GM12878 (cell line): ENCODE measurements around the gene ROCK1. TPM values are rescaled to one million over a fixed set of nuclear protein-coding genes. Genes with fewer than 3 reads are reported as not detected.

Source experiments
- ATAC-seq: fragments of 200-7000 bp; cut with Tn5 transposase; 3 replicates; pipeline ENCODE4 v1.9.1; 2020; ENCODE audit warnings: mild to moderate bottlenecking, moderate library complexity
- BruUV-seq: library from RNA; stranded (reverse); fragments of 400-500 nt; replicated peaks from 2 replicates; lab custom pipeline; 2021; lab: Mats Ljungman, UMichigan
- CTCF ChIA-PET: fragments of 300-600 bp; sonication (Branson Sonifier 250); formaldehyde crosslinking; extraction: SDS; loops from one replicate; lab custom pipeline; 2021; ENCODE audit warnings: inconsistent platforms; lab: Yijun Ruan, JAX
- POLR2A ChIA-PET: fragments of 350-600 bp; formaldehyde crosslinking; extraction: SDS; loops from one replicate; lab custom pipeline; 2021; ENCODE audit warnings: inconsistent platforms; lab: Charles Lee
- RAD21 ChIA-PET: fragments of 300-600 bp; sonication (Branson Sonifier 250); formaldehyde crosslinking; loops from one replicate; lab custom pipeline; 2023; ENCODE audit warnings: antibody characterized with exemption; ENCODE audit not compliant: unreplicated experiment; lab: Charles Lee
- SMC1A ChIA-PET: fragments of 300-600 bp; sonication (Branson Sonifier 250); formaldehyde crosslinking; loops from one replicate; lab custom pipeline; 2023; ENCODE audit not compliant: unreplicated experiment, uncharacterized antibody; lab: Charles Lee
- DNase-seq: peaks from one replicate; pipeline ENCODE4 v3.0.0-alpha.2; 2011; ENCODE audit warnings: low read depth, low spot score
- FAIRE-seq: peaks from 3 replicates; lab custom pipeline; 2011; peaks lifted over from hg19 to GRCh38; lab: Jason Lieb, UNC
- H2AFZ ChIP-seq: 2 replicates; pipeline ENCODE4 v1.6.0; 2011; ENCODE audit warnings: low read depth, low read length, control low read depth; ENCODE audit not compliant: control insufficient read depth
- H3K27ac ChIP-seq: 2 replicates; pipeline ENCODE4 v1.5.1; 2011; ENCODE audit warnings: control low read depth; ENCODE audit not compliant: control insufficient read depth, insufficient read depth
- H3K27me3 ChIP-seq, 2 experiments: replicated peaks in 1 of 2; 2 replicates each; pipeline versions ENCODE4 v1.6.0 to v1.6.1; 2011; ENCODE audit warnings: low read length in 1 of 2; ENCODE audit not compliant: control insufficient read depth in 2 of 2, insufficient read depth in 2 of 2
- H3K36me3 ChIP-seq, 2 experiments: 2 replicates each; pipeline ENCODE4 v1.5.1; 2011; ENCODE audit warnings: low read length in 1 of 2; ENCODE audit not compliant: control insufficient read depth in 2 of 2, insufficient read depth in 2 of 2
- H3K4me1 ChIP-seq: 2 replicates; pipeline ENCODE4 v1.6.1; 2011; ENCODE audit warnings: mild to moderate bottlenecking, low read length, moderate library complexity, mixed read lengths; ENCODE audit not compliant: control insufficient read depth, insufficient read depth
- H3K4me2 ChIP-seq: 2 replicates; pipeline ENCODE4 v1.6.0; 2011; ENCODE audit warnings: control low read depth; ENCODE audit not compliant: control insufficient read depth, insufficient read depth
- H3K4me3 ChIP-seq: fragments of 200-600 bp; sonication (generic); 2 replicates; pipeline ENCODE4 v1.5.1; 2016
- H3K79me2 ChIP-seq: 2 replicates; pipeline ENCODE4 v1.6.0; 2011; ENCODE audit warnings: low read length; ENCODE audit not compliant: control insufficient read depth, insufficient read depth
- H3K9ac ChIP-seq: 2 replicates; pipeline ENCODE4 v1.8.0; 2011; ENCODE audit warnings: low read length, control low read depth, mixed read lengths; ENCODE audit not compliant: control insufficient read depth, insufficient read depth
- H3K9me3 ChIP-seq: replicated peaks from 3 replicates; pipeline ENCODE4 v1.5.1; 2011; ENCODE audit warnings: mild to moderate bottlenecking, low read length; ENCODE audit not compliant: control insufficient read depth, insufficient read depth
- H4K20me1 ChIP-seq: 2 replicates; pipeline ENCODE4 v1.6.0; 2011; ENCODE audit not compliant: control insufficient read depth, insufficient read depth
- BHLHE40 ChIP-seq, 2 experiments: fragments of 450-650 bp in 1 of 2; IDR thresholded peaks; 2 replicates each; pipeline ENCODE4 v1.6.1; 2011 to 2017; ENCODE audit warnings: low read depth in 2 of 2, borderline replicate concordance in 1 of 2, improper control_type of control experiment in 1 of 2, low read length in 1 of 2, mild to moderate bottlenecking in 1 of 2
- CBX5 ChIP-seq: sonication (generic); IDR thresholded peaks from 2 replicates; pipeline ENCODE4 v1.6.1; 2016; ENCODE audit warnings: low read depth, moderate library complexity, mild to moderate bottlenecking, inconsistent platforms
- CREM ChIP-seq: IDR thresholded peaks from 2 replicates; pipeline ENCODE4 v1.6.1; 2014; ENCODE audit warnings: antibody characterized with exemption, low read depth
- DPF2 ChIP-seq: fragments of 450-650 bp; IDR thresholded peaks from 2 replicates; pipeline ENCODE4 v1.6.1; 2017; ENCODE audit warnings: mild to moderate bottlenecking
- EGR1 ChIP-seq, 2 experiments: IDR thresholded peaks; 1 replicate in 1 of 2; 2 replicates in 1 of 2; pipeline ENCODE4 v1.6.1; 2011 to 2012; ENCODE audit warnings: low read depth in 2 of 2, low read length in 2 of 2, borderline replicate concordance in 1 of 2, mild to moderate bottlenecking in 1 of 2, moderate library complexity in 1 of 2
- HCFC1 ChIP-seq: fragments of 150-350 bp; IDR thresholded peaks from 2 replicates; pipeline ENCODE4 v1.6.1; 2014; ENCODE audit warnings: low read length
- JUNB ChIP-seq: IDR thresholded peaks from 2 replicates; pipeline ENCODE4 v1.6.1; 2016; ENCODE audit warnings: antibody characterized with exemption, mild to moderate bottlenecking
- MEF2B ChIP-seq: fragments of 450-650 bp; IDR thresholded peaks from 2 replicates; pipeline ENCODE4 v1.6.1; 2018; ENCODE audit warnings: mild to moderate bottlenecking, moderate library complexity; ENCODE audit not compliant: partially characterized antibody, poor library complexity, severe bottlenecking
- MLLT1 ChIP-seq: fragments of 450-650 bp; IDR thresholded peaks from 2 replicates; pipeline ENCODE4 v1.6.1; 2016; ENCODE audit warnings: mild to moderate bottlenecking
- NFYB ChIP-seq: IDR thresholded peaks from 2 replicates; pipeline ENCODE4 v1.6.1; 2011; ENCODE audit warnings: low read depth, mild to moderate bottlenecking, low read length, improper control_type of control experiment, moderate library complexity; ENCODE audit not compliant: insufficient read depth
- POLR2AphosphoS5 ChIP-seq: IDR thresholded peaks from 2 replicates; pipeline ENCODE4 v1.6.1; 2011; ENCODE audit warnings: mild to moderate bottlenecking, low read length, inconsistent platforms
- PRDM15 ChIP-seq: fragments of 450-650 bp; formaldehyde crosslinking; IDR thresholded peaks from 2 replicates; pipeline ENCODE4 v1.4.0; 2020; ENCODE audit warnings: mild to moderate bottlenecking, moderate library complexity
- SPI1 ChIP-seq: IDR thresholded peaks from 2 replicates; pipeline ENCODE4 v1.6.1; 2011; ENCODE audit warnings: low read depth, mild to moderate bottlenecking, low read length, moderate library complexity, borderline replicate concordance; ENCODE audit not compliant: insufficient read depth
- ZBTB11 ChIP-seq: fragments of 450-650 bp; formaldehyde crosslinking; IDR thresholded peaks from 2 replicates; pipeline ENCODE4 v1.5.0; 2022; ENCODE audit warnings: mild to moderate bottlenecking, missing genetic modification characterization
- WGBS: methylation state at CpG from one replicate; pipeline ENCODE4 v1.1.6; 2016; ENCODE audit warnings: low lambda C conversion rate; ENCODE audit not compliant: insufficient replicate concordance, insufficient coverage; ENCODE audit errors: missing lambda C conversion rate; 5-methylcytosine and 5-hydroxymethylcytosine counted together
- in situ Hi-C: fragments of 300-500 bp; cut with MboI; formaldehyde crosslinking; loops from 9 replicates; pipeline ENCODE4 v1.14.3; 2018; ENCODE audit warnings: mixed read lengths
- intact Hi-C: fragments of 100-400 bp; cut with micrococcal nuclease; formaldehyde crosslinking; loops from one replicate; pipeline ENCODE4 v1.14.2; 2022; ENCODE audit not compliant: unreplicated experiment
- polyA plus RNA-seq, 11 experiments: library from polyadenylated mRNA; depleted of rRNA in 4 of 11; unstranded in 6 of 11; stranded (reverse) in 5 of 11; fragments of >200 nt; fragmentation: Nextera tagmentation in 4 of 11; fragmentation: Illumina TruSeq in 1 of 11; extraction: Ambion mirVana in 4 of 11; extraction: Trizol in 1 of 11; gene quantifications; 1 replicate in 1 of 11; 2 replicates in 10 of 11; pipeline versions ENCODE4 v1.2.1 to v1.2.3, GENCODE V29; 2011 to 2016; ENCODE audit warnings: inconsistent platforms in 2 of 11, missing spikeins in 2 of 11, low read depth in 1 of 11
- total RNA-seq, 4 experiments: library from RNA; depleted of rRNA in 3 of 4; stranded (reverse); fragments of >200 nt in 3 of 4; fragmentation: Illumina TruSeq in 1 of 4; extraction: Trizol in 1 of 4; gene quantifications; 2 replicates each; pipeline versions ENCODE4 v1.2.1 to v1.2.3, GENCODE V29; 2013 to 2021

The ROCK1 gene
- total and polyA plus RNA-seq, 10 of the 15 experiments (the other 5 are each of a cell fraction or from before 2014, with no cell fraction given) = 14.8 to 46.6 (median 29.5) TPM

GRCh38 chr18:21084511-21085078, 27.0 kb downstream of the ROCK1 start:
- BruUV-seq = no TSS peak
- WGBS = 58% methylated on average over 3 of the region's 3 CpGs
- no peak overlapping the region; the same call in 1 of the 2 replicates for H3K4me2 ChIP-seq
- H3K4me3 ChIP-seq = no peak overlapping the region
- DNase-seq = no peak
- ChIA-PET POLR2A (no interaction called here), CTCF (interaction anchor here (0.6 to 0.9 kb wide), 2 partner anchors 10 to 24 kb away, joined by 3 read pairs; no protein-coding TSS in a partner anchor), SMC1A (interaction anchor here (1.5 kb wide), 1 partner anchor 30 kb away, joined by 3 read pairs; no protein-coding TSS in a partner anchor), RAD21 (no interaction called here)
- no peak overlapping the region for H2AFZ ChIP-seq
- H3K9me3 ChIP-seq = peaks cover 12% of the 10 kb centered on the region
- no peak for ATAC-seq
- in situ Hi-C loops (loop anchor here (25.0 kb wide), 1 partner anchor 103 kb away; no protein-coding TSS in a partner anchor), intact Hi-C loops (no loop called here)
- H3K27ac ChIP-seq = no peak overlapping the region
- no peaks in the 10 kb centered on the region for H4K20me1 ChIP-seq
- no peaks in the 10 kb centered on the region; a peak in 1 of 4 replicates for H3K36me3 ChIP-seq
- FAIRE-seq = no peak
- no peaks in the 10 kb centered on the region for H3K4me1 ChIP-seq
- no peak overlapping the region for H3K9ac ChIP-seq
- peaks cover 87% of the 10 kb centered on the region for H3K79me2 ChIP-seq
- H3K27me3 ChIP-seq = no peaks in the 10 kb centered on the region
- TF ChIP-seq DPF2 = no peak
- no peak for TF ChIP-seq CREM
- TF ChIP-seq EGR1 (IDR thresholded peaks at IDR 0.05; ENCODE audit: borderline replicate concordance in 1 of 2, low read depth in 2 of 2, low read length in 2 of 2) = no peak
- no peak for TF ChIP-seq CBX5
- no peak for TF ChIP-seq JUNB
- TF ChIP-seq NFYB = no peak
- no peak for TF ChIP-seq POLR2AphosphoS5
- no peak for TF ChIP-seq MEF2B
- no peak for TF ChIP-seq MLLT1
- TF ChIP-seq HCFC1 = no peak
- no peak for TF ChIP-seq PRDM15 (CRISPR knock-in tag)
- no peak for TF ChIP-seq BHLHE40 (IDR thresholded peaks at IDR 0.05; ENCODE audit: borderline replicate concordance in 1 of 2, low read depth in 2 of 2, low read length in 1 of 2)
- no peak for TF ChIP-seq SPI1
- TF ChIP-seq ZBTB11 (CRISPR knock-in tag) = no peak
